ENCODE data around the gene AATK. TPM values are rescaled to one million over a fixed set of nuclear protein-coding genes. Genes with fewer than 3 reads are reported as not detected.
A peak's percentile ranks its signal among the peaks of the same experiment; 100 is the strongest.

AATK gene
- total and polyA plus RNA-seq, 2 of the 13 experiments (the other 11 are each of a cell fraction or from before 2014, with no cell fraction given) = 2.9 to 8.4 TPM

DNA sequence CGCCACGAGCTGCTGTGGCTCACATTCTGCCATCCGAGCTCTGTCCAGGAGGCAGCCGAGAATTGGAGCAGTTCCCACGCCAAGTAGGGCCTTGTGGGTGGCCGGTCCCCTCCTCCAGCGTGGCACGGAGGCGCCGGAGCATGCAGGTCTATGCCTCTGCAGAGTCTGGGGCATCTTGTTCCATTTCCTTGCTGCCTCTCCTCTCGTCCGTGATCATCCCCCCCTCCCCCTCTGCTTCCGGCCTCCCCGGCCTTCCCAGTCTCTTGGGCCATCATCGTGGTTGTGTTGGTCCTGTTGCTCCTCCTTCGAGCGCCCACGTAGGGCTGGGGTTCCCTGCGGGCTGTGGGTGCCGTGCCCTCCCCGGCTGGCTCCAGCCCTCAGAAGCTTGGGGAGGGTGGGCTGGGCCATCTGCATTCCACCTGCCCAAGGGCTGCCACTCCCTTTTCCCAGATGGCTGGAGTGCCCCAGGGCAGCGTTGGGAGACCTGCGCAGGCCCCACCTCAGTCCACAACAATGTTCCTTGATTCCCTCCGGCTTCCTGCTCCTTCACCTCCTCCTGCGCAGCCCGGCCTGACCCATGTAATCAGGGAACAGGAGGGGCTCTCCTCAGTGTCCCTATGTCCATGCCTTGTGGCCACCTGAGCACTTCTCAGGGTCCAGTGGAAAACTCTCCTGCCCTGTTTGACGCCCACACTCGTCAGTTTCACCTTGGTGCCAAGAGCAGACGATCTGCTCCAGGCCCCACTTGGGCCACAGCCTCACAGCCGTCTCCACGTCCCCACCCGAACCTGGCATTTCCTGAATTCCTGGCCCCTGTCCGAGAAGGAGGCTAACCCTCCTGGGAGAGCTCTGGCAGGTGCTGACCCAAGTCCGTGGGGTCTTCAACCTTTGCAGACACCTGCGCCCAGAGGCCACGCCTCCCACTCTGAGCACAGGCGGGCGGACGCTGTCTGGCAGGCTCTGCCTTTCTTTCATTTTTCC lies 94.0 kb downstream of the AATK start:
- TF ChIP-seq NRL (CRISPR knock-in tag; IDR thresholded peaks at IDR 0.05; ENCODE audit: borderline replicate concordance) = 0 out of 2 replicates have a peak, but pooled peaks have one; percentile 20
- TF ChIP-seq ZNF138 (CRISPR knock-in tag; IDR thresholded peaks at IDR 0.05; ENCODE audit: low read depth) = no peak
- no peak overlapping the region for H3K9ac ChIP-seq (ENCODE audit: insufficient read depth, low read depth, low read length)
- H3K9me3 ChIP-seq (ENCODE audit: low read length) = no peaks in the 10 kb centered on the region
- ChIA-PET POLR2A (no interaction called here), CTCF (ENCODE audit: low intra/inter-chr PET ratio, low total read pairs) (no interaction called here)
- H4K20me1 ChIP-seq (ENCODE audit: insufficient read depth, low read length) = no peaks in the 10 kb centered on the region
- H3K4me2 ChIP-seq (ENCODE audit: low read depth, low read length) = no peak overlapping the region
- intact Hi-C loops (cut with micrococcal nuclease; ENCODE audit: unreplicated experiment) (no loop called here), in situ Hi-C loops (cut with HindIII; ENCODE audit: extremely low pct_ligation_motif_present, low pct_unique_long_range_greater_than_20kb) (no loop called here)
- H2AFZ ChIP-seq (ENCODE audit: low read length) = no peak overlapping the region
- no TSS peak for BruUV-seq (replicated peaks)
- FAIRE-seq (no peak), DNase-seq (ENCODE audit: low spot score) (no peak), ATAC-seq (no peak)
- H3K27me3 ChIP-seq (ENCODE audit: control insufficient read depth in 1 of 2, insufficient read depth in 2 of 2, low read length in 2 of 2) = no peaks in the 10 kb centered on the region
- H3K36me3 ChIP-seq (replicated peaks in 1 of 2; ENCODE audit: control insufficient read depth in 1 of 2, insufficient read depth in 2 of 2, low read length in 2 of 2) = peaks cover 8 to 16% of the 10 kb centered on the region in 2 experiments; a peak in 4 of 5 replicates
- no peaks in the 10 kb centered on the region for H3K79me2 ChIP-seq (ENCODE audit: insufficient read depth, low read length)
- H3K4me1 ChIP-seq (ENCODE audit: insufficient read depth, low read length) = peaks cover 19% of the 10 kb centered on the region
- H3K4me3 ChIP-seq (replicated peaks in 1 of 3; ENCODE audit: insufficient read depth in 1 of 3, low read depth in 2 of 3, low read length in 3 of 3) = no peak overlapping the region
- WGBS (ENCODE audit: low lambda C conversion rate) = 97% methylated on average over 38 of the region's 39 CpGs
- no peak overlapping the region for H3K27ac ChIP-seq (ENCODE audit: extremely low read length, insufficient read depth, low read length)

DNA sequence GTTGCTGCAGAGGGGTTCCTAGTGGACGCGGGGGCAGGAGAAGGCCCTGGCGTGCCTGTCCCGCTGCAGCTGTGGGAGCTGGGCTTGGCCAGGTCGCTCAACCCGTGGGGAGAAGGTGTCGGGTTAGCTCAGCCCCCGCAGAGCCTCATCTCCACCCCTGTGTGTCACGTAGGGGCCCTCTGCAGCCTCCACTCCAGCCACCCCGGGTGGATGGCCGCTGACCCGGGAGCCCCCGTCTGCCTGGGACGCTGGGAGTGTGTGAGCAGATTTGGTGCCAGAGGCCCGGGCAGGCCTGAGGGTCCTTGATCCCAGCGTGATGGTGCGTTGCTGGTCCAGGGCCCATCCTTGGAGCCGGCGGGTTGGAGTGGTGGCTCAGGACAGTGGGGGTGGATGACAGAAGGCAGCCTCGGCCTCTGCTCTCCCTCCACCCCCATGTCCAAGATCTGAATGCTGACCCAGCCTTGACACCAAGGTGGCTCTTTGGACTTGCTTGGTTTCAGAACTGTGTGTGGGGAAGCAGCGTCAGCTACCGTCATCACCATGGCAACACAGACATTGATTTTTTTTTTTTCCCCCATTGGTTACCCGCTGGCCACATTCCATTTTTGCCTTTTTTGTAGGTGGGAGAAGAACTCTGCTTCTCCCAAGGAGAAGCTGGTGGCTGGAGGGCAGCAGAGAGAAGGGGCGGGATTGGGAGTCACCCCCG lies 95.3 kb downstream of the AATK start:
- H3K79me2 ChIP-seq (ENCODE audit: insufficient read depth, low read length) = no peaks in the 10 kb centered on the region
- H3K27ac ChIP-seq (ENCODE audit: extremely low read length, insufficient read depth, low read length) = peak overlapping the region; percentile 50
- WGBS (ENCODE audit: low lambda C conversion rate) = 76% methylated on average over 23 of the region's 25 CpGs
- ATAC-seq (peak; percentile 52), DNase-seq (ENCODE audit: low spot score) (peak; percentile 48), FAIRE-seq (peak; percentile 75)
- H3K27me3 ChIP-seq (ENCODE audit: control insufficient read depth in 1 of 2, insufficient read depth in 2 of 2, low read length in 2 of 2) = no peaks in the 10 kb centered on the region
- H2AFZ ChIP-seq (ENCODE audit: low read length) = no peak overlapping the region
- no TSS peak for BruUV-seq (replicated peaks)
- POLR2A ChIA-PET = interaction anchor here (1.1 to 1.4 kb wide), 2 partner anchors 12 to 27 kb away, joined by 3 to 6 read pairs; no protein-coding TSS in a partner anchor
- H3K4me3 ChIP-seq (replicated peaks in 1 of 3; ENCODE audit: insufficient read depth in 1 of 3, low read depth in 2 of 3, low read length in 3 of 3) = no peak overlapping the region; a peak in 1 of 6 replicates
- H3K9me3 ChIP-seq (ENCODE audit: low read length) = no peaks in the 10 kb centered on the region
- CTCF ChIA-PET (ENCODE audit: low intra/inter-chr PET ratio, low total read pairs) = interaction anchor here (0.6 kb wide), 1 partner anchor 50 kb away, joined by 3 read pairs; no protein-coding TSS in a partner anchor
- no peak overlapping the region for H3K9ac ChIP-seq (ENCODE audit: insufficient read depth, low read depth, low read length)
- peaks cover 23% of the 10 kb centered on the region for H3K4me1 ChIP-seq (ENCODE audit: insufficient read depth, low read length)
- no peaks in the 10 kb centered on the region for H4K20me1 ChIP-seq (ENCODE audit: insufficient read depth, low read length)
- intact Hi-C loops (cut with micrococcal nuclease; ENCODE audit: unreplicated experiment) (no loop called here), in situ Hi-C loops (cut with HindIII; ENCODE audit: extremely low pct_ligation_motif_present, low pct_unique_long_range_greater_than_20kb) (no loop called here)
- H3K36me3 ChIP-seq (replicated peaks in 1 of 2; ENCODE audit: control insufficient read depth in 1 of 2, insufficient read depth in 2 of 2, low read length in 2 of 2) = peaks cover 5 to 7% of the 10 kb centered on the region in 2 experiments; a peak in 4 of 5 replicates
- H3K4me2 ChIP-seq (ENCODE audit: low read depth, low read length) = no peak overlapping the region
- TF ChIP-seq IKZF1 (IDR thresholded peaks at IDR 0.05) (no peak), CBFB (CRISPR knock-in tag; IDR thresholded peaks at IDR 0.05) (no peak), SIN3B (IDR thresholded peaks at IDR 0.05; ENCODE audit: low read length) (no peak), NFE2L2 (IDR thresholded peaks at IDR 0.05; ENCODE audit: low read length) (no peak), AHDC1 (CRISPR knock-in tag; IDR thresholded peaks at IDR 0.05; ENCODE audit: borderline replicate concordance) (no peak), ZNF292 (CRISPR knock-in tag; IDR thresholded peaks at IDR 0.05; ENCODE audit: borderline replicate concordance, low read depth) (0 out of 2 replicates have a peak, but pooled peaks have one; percentile 29)
- TF ChIP-seq, protein P1, sequence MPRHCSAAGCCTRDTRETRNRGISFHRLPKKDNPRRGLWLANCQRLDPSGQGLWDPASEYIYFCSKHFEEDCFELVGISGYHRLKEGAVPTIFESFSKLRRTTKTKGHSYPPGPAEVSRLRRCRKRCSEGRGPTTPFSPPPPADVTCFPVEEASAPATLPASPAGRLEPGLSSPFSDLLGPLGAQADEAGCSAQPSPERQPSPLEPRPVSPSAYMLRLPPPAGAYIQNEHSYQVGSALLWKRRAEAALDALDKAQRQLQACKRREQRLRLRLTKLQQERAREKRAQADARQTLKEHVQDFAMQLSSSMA (CRISPR knock-in tag; IDR thresholded peaks at IDR 0.05) = no peak

Measured in HepG2 (cell line).